ENCODE results near the gene COG2.

- no peak for TF ChIP-seq POLR2AphosphoS5 (IDR thresholded peaks at IDR 0.05)
- no peak for TF ChIP-seq CTCF (IDR thresholded peaks at IDR 0.05)
- TF ChIP-seq POLR2A (IDR thresholded peaks at IDR 0.05) = no peak
Observed at GRCh38 chr1:230651235-230651634, 9.0 kb downstream of the COG2 start.
